Activated CD8-positive, alpha-beta memory T cell treated with anti-CD3 and anti-CD28 coated beads for 4 hours (primary cell): ENCODE data around the gene ZNF688.

Experiments
- DNase-seq, 2 donors: peaks; one replicate each; pipeline ENCODE4 v3.0.0-alpha.2; 2020; ENCODE audit warnings: low read depth in 2 of 2

Gene ZNF688

DNA sequence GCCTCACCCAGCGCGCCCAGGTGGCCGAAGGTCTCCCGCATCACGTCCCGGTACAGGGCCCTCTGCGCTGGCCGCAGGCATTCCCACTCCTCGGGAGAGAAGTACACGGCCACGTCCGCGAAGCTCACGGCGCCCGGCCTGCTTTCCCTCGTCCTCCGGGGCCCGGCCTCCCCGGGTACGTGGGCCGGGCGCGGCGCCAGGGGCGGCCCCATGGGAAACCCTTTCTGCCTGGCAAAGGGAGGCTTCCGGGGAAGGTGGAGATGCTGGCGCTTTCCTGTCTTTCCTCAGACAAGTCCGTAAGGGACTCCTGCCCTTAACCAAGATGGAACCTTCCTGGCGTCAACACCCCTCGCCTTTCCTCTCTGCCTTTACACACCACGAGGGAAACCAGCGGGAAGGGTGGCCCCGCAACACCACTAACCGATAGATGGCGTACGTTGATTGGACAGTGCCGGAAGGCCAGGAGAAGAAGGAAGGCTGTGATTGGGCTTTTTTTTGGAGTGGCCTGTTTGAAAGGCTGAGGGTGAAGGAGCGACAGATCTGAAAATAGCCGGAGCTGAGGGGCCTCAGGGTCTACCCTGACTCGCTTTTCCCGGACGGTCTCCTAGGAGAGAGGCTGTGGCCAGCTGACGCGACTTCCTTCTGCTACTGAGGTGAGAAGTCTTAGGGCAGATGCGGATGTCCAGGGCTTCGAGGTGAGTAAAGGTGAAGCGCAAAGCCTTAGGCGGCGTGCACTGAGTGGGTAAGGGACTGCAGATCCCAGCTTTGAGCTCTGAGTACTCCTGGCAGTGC, 14.1 kb upstream of the ZNF688 start, which contains the start of gene ZNF785:
TSS of gene ZNF785 (minus strand) at position 298 of the 792 bp plus-strand sequence. CDS start at position 212, 86 bp downstream.
- DNase-seq = peak; percentile 86 to 87

DNA sequence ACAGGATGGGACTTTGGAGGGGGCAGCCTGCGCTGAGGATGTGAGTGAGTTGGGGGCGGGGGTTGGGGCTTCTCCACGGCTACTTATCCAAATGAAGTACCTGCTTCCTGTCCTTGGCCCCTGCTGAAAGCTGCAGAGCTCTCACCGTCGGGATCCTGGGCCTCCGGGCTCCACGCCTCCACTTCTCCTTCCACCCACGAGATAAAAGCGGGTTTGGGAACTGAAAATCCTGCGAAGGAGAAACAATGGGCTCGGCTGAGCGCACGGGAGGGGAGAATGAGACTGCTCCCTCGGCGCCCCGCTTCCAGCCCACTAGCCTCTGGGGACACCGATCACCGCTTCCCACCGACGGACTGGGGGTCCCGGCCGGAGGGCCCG, 13.5 kb upstream of the ZNF688 start:
- no peak for DNase-seq

DNA sequence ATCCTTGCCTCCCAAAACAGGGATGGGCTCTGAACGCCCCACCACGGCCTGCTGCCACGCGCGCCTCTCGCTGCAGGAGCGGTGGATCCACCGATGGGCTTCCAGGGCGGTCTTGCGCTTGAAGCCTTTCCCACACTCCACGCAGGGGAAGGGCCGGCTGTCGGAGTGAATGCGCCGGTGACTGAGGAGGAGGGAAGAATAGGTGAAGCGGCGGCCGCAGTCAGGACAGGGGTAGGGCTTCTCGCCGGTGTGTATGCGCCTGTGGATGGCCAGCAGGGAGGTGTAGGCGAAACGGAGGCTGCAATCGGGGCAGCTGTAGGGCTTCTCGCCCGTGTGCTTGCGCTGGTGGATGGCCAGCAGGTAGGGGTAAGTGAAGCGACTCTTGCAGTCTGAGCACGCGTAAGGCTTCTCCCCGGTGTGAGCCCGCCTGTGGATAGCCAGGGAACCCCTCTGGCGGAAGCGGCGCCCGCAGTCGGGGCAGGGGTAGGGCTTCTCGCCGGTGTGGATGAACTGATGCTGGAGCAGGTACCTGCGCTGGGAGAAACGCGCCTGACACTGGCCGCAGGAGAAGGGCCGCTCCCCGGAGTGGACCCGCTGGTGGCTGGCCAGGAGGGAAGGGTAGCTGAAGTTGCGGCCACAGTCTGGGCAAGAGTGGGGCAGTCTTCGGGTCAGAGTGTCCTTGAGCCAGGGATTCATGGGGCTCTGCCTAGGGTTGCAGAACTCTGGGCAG, 11.3 kb upstream of the ZNF688 start:
- DNase-seq = no peak

DNA sequence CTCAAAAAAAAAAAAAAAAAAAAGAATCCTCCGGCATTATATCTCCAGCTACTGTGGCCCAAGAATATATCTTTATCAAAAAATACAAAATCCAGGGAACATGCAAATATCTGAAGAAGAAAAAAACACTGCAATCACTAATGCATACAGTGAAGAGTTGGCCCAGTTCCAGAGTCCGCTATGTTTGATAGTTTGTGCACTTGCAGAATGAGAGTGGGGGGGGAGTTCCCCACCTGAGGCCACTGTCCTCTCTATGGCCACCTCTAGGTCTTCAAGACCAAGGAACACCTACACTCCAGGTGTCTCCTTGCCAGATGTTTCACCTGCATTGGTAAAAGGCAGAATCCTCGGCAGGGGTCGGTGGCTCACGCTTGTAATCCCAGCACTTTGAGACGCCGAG, 9.9 kb upstream of the ZNF688 start:
- DNase-seq = no peak

DNA sequence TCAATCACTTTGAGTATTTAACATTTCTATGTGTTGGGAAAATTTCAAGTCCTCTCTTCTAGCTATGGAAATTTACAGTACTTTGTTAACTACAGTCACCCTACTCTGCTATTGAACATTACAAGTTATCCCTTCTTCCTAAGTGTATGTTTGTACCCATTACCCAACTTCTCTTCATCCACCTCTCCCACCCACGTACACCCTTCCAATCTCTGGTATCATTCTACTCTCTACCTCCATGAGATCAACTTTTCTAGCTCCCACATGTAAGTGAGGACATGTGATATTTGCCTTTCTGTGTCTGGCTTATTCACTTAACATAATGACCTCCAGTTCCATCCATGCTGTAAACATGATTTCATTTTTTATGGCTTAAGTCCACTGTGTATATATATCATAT, 3.2 kb upstream of the ZNF688 start:
- DNase-seq = no peak

DNA sequence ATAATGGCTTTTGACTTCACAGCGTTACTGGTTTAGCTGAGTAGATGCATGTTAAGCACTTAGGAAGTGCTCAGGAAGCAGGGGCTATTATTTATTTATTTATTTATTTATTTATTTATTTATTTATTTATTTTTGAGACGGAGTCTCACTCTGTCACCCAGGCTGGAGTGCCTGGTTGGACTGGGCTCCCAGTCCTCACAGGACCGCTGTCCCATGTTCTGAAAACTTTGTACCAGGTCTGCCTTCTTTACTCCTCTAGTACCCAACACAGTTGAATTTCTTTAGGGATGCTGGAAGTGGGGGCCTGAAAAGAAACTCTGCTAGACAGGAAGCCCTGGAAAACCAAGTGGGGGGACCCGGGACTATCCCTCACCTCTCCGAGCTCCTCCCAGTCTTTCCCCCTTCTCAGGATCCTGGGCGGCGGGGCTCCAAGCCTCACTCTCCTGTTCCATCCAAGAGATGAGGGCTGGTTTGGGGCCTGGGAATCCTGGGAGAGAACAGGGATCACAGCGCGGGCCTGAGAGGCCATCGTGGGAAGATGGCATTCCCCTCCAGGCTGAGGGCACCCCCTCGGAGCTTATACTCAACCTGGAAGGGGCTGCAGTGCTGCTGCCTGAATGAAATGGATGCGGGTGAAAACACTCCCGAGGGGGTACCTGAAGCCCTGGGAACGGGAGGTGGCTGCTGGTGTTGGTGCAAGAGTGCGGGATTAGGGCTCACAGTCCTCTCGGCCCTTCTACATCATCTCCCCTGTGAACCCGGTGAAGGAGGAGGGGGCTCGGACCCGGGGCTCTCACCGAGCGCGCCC, 674 bp downstream of the ZNF688 start:
- no peak for DNase-seq

DNA sequence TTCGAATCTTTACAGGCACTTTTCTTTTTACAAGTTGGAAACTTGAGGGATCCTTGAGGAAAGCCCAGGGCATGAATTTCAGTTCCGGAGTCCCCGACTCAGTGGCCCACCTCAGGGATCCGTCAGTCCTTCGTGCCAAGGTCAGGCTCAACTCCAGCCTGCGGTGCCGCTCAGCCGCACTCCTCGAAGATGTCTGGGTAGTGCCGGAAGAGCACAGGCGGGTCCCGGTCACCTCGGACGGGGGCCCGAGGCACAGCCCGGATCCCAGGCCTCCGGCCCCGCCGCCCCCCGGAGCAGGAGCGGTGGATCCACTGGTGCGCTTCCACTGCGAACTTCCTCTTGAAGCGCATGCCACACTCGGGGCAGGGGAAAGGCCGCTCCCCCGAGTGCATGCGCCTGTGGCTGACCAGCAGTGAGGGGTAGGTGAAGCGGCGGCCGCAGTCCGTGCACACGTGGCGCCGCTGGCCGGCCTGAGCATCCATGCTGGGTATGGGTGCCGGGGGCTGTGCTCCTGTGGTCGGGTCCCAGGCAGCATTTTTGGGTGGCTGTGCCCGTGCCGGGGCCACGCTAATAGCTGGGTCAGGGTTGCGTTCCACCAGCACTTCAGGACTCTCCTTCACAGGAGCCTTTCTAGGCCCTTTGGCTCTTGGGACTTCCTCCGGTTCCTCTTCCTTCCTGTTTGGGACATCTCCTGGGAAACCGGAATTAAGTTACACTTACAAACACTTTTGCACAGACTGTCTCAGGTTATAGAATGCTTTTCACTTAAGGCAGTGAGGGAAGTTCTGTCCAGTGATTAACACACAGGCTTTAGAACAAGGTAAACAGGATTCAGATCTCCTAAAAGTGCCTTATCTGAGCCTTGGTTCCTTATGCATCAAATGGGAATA, 1.5 kb downstream of the ZNF688 start:
- DNase-seq = no peak

DNA sequence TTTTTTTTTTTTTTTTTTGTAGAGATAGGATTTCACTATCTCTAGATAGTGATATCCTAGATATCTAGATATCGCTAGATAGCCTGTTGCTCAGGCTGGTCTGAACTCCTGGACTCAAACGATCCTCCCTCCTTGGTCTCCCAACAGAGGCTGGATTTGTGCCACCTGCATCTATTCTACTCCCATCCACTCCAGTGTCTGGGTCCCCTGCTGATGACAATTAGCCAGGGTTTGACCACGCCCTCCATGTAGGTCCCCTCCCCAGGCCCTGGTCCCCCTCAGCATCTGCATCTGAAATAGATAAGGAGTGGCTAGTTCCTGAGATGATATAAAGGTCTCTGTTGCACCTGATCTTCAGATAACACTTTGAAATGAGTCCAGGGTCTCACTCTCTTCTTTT, 2.2 kb downstream of the ZNF688 start:
- no peak for DNase-seq

DNA sequence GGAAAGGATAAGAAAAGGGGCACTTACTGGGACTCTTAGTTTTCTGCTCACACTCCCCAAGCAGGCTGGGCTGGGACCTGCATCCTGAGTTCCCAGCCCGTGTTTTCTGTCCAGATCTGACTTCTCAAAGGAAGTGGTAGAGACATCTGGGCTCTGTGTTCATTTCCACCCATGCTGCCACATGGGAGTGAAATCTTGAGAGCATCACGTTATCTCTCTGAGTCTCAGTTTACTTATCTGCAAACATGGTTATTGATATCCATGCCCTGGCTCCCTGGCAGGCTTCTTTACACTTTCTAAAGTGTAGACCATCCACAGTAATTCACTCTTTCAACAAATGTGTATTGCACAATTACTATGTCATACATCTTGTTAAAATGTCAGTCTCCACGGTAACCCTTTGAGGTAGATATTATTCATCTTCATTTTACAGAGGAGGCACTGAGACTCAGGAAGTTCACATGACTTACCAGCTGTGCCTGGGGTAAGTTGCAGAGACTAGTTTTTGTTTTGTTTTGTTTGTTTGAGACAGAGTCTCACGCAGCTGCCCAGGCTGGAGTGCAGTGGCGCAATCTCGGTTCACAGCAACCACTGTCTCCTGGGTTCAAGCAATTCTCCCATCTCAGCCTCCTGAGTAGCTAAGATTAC, 3.4 kb downstream of the ZNF688 start:
- peak in 1 of 2 donors; percentile 22 for DNase-seq

DNA sequence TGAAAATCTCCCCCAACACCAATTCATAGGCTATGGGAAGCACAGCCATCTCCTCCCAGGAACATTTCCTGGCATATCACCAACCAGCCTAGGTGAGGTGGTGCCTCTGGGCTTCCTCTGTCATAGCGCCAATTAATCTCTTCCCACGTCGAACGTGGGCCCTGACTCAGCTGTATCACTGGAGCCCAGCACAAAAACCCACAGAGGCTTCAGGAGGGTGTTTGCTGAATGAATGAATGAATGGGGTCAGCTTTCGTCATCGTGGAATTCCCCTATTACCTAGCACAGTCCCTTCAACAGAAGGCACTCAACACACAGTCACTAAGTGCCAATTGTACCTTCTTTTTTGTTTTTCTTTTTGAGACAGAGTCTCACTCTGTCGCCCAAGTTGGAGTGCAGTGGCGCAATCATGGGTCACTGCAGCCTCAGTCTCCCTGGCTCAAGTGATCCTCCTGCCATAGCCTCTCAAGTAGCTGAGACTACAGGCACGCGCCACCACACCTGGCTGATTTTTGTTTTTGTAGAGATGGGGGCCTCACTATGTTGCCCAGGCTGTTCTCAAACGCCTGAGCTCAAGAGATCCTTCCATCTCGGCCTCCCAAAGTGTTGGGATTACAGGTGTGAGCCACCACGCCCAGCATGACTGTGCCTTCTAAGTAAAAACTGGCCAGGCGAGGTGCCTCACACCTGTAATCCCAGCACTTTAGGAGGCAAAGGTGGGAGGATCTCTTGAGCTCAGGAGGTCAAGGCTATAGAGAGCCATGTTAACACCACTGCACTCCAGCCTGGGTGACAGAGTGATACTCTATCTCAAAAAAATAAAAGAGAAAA, 4.1 kb downstream of the ZNF688 start:
- peak in 1 of 2 donors; percentile 52 for DNase-seq

DNA sequence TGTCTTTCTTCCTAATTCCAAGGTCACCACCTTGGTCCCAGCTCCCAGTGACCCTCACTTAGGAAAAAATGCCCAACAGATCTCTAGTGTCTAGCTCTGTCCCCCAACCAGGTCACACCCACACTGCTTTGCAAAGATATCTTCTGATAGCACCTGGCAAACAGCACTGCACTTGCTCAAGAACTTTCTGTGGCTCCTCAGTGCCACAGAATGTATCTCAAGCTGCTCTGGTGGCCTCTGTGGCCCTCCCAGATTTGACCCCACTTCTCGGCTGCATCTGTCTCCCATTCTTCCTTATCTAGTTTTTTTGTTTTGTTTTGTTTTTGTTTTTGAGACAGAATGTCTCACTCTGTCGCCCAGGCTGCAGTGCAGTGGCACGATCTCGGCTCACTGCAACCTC, 5.0 kb downstream of the ZNF688 start:
- no peak for DNase-seq

DNA sequence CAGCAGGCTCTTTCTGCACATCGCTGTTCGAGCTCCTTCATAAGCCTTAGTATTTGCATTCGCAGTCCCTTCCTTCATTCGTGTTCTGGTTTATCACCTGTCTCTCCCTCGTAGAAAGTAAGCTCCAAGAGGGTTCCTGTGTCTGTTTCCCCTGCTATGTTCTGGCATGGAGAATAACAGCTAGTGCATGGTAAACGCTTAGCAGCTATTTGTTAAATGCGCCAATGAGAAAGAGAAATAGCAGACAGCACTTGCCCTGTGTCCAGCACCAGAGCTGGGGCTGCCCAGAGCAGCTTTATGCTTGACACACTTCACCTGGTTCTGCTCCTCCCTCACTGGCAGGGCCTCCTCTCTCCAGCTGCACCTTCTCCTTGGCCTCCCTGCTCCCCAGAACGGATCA, 5.5 kb downstream of the ZNF688 start:
- DNase-seq = no peak

DNA sequence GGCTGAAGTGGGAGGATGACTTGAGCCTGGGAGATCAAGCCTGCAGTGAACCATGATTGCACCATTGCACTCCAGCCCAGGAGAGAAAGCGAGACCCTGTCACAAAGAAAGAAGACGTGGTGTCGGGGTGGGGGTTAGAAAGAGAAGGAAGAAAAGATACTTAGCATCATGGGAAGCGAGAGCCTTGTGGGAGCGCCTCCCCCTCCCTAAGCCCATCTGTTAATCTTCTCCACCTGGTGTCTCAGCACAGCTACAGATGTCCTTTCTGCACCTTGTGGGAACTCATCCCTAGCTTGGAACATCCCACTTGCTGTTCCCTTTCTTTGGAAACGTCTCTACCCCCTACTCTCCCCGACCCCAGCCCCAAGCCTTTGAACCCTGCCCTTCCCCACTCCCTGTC, 6.0 kb downstream of the ZNF688 start:
- DNase-seq = no peak

DNA sequence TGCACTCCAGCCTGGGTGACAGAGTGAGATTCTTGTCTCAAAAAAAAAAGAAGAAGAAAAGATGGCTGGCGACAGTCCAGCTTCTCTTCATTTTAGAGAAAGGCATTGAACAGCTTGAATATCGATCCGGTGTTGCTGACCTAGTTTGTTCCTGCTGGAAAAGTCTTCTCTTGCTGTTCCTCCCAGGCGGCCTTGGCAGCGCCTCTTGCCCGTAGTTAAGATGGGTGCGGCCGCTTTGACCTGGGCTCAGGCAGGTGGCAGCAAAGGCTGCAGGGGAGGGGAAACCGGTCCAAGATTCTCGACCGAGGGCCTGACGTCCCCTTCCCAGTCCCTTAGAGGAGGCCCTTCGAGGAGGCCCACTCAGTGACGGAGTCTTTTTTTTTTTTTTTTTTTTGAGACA, 9.5 kb downstream of the ZNF688 start:
- DNase-seq = no peak

DNA sequence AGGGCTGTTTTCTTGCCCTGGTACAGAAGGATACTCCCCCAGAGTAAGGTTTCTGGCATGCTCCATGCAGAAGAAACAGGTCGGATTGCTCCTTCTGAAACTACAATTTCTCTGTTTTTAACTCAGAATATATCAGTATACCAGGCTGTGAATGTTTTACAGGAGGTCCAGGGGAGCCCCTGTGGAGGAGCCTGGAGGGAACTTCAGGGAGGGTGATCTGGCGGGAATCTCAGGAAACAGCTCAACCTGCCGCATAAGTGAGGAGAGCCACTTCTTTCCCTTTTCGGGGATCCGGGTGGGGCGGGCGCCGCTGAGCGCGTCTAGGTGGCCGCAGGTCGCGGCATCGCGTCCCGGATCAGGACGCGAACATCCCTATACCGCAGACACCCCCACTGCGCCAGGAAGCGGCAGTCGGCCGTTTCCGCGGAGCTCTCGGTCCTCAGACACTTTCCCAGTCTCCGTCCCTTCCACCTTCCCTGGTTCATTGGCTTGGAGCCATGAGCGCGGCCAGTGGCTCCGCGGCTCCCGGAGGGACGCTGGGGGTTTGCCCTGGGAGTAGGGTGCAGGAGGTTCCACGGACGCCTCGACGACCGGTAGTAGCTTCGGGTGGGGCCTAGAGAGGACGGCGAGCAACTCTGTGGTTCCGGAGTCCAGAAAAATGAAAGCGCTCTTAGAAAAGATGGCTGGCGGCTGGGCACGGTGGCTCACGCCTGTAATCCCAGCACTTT, 10.3 kb downstream of the ZNF688 start:
- no peak for DNase-seq

DNA sequence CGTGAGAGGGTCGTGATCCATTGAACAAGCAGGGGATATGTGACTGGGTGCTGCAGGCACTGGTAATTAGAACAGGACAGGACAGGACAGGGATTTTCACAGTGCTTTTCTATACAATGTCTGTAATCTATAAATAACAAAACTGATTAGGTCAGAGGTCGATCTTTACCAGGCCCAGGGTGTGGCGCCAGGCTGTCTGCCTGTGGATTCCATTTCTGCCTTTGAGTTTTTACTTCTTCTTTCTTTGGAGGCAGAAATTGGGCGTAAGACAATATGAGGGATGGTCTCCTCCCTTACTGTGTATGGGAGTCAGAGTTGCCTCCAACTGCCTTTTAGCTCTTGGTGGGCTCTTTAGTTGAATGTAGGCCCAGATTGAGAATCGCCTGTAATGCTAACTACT, 11.8 kb downstream of the ZNF688 start:
- no peak for DNase-seq

DNA sequence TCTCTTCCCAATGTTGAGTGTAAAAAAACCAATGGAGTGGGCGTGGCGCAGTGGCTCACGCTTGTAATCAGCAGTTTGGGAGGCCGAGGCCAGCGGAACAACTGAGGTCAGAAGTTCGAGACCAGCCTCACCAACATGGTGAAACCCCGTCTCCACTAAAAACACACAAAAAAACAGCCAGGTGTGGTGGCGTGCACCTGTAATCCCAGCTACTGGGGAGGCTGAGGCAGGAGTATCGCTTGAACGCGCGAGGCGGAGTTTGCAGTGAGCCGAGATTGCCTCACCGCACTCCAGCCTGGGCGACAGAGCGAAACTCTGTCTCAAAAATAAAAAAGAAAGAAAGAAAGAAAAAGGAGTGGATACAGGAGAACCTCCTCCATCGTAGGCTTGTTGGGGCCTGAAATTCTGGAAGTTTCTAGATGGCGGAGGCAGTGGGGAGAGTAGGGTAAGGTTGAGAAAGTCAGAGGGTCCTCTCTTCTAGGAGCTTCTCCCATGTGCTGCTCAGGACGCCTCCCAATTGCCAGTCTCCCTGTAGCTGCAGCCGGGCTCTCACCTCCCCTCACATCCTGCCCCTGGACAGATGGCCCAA, 12.6 kb downstream of the ZNF688 start:
- DNase-seq = no peak

DNA sequence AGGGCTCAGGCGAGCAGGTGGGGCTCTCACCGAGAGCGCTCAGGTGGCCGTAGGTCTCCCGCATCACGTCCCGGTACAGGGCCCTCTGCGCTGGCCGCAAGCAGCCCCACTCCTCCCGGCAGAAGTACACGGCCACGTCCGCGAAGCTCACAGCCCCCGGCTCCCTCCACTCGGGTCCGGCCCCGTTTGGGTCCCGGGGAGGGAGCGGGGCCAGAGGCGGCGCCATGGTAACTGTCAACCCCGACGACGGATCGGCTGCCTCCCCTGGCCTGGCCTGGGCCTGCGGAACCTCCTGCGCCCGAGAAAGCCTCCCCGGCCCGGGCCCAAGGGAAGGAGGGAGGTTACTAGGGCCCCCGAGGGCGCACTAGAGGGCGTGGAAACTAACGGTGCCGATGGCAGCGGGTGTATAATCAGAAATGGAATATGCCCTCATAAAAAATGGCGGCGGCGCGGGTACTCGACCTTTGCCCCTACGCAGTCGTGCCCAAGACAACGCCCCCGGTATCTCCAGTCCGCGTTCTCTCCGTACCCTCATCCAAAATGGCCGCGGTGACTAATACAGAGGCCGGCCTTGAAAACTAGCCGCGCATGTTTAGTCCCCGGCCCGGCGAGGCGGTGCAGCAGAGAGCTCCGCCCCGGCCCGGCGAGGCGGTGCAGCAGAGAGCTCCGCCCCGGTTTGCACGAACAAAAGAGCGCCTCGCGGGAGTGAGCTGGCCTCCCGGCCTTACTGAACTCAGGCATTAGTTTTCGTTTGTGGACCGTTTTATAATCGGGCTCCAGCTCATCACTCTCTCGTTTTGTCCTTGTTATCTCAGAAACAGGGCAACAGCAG, 13.3 kb downstream of the ZNF688 start, which contains the start of gene ZNF764:
TSS of gene ZNF764 (minus strand) at position 418 of the 832 bp plus-strand sequence. CDS start at position 226, 192 bp downstream.
- DNase-seq = peak; percentile 91 to 97
